ENCODE measurements around the gene TCEA3.

- TF ChIP-seq EP300 (IDR thresholded peaks at IDR 0.05) (no peak), POLR2A (IDR thresholded peaks at IDR 0.05) (no peak), CTCF (IDR thresholded peaks at IDR 0.05) (no peak), POLR2AphosphoS5 (IDR thresholded peaks at IDR 0.05) (no peak)
These were observed 24.0 kb downstream of the TCEA3 start for GRCh38 chr1:23400324-23401114.

All from stomach (tissue), 4 donors.